ENCODE data around the gene RXFP2.

RXFP2 gene

GRCh38 chr13:31846182-31846938 lies 107.0 kb downstream of the RXFP2 start:
- TF ChIP-seq CTCF (IDR thresholded peaks at IDR 0.05; ENCODE audit: extremely low read depth, missing control alignments), result no peak
- peak; percentile 94 for DNase-seq (ENCODE audit: low spot score)

GRCh38 chr13:31846961-31847752 lies 107.8 kb downstream of the RXFP2 start:
- DNase-seq (ENCODE audit: low spot score), result no peak
- TF ChIP-seq CTCF (IDR thresholded peaks at IDR 0.05; ENCODE audit: extremely low read depth, missing control alignments), result no peak

GRCh38 chr13:31848621-31849020 lies 109.3 kb downstream of the RXFP2 start:
- no peak for DNase-seq (ENCODE audit: low spot score)

GRCh38 chr13:31849206-31849605 lies 109.9 kb downstream of the RXFP2 start:
- DNase-seq (ENCODE audit: low spot score), result no peak
- no peak for TF ChIP-seq CTCF (IDR thresholded peaks at IDR 0.05; ENCODE audit: extremely low read depth, missing control alignments)

More at GRCh38 chr13:31848621-31849020, 109.3 kb downstream of the RXFP2 start:
- no peak for TF ChIP-seq CTCF (IDR thresholded peaks at IDR 0.05; ENCODE audit: extremely low read depth, missing control alignments)

- no peak for TF ChIP-seq CTCF (IDR thresholded peaks at IDR 0.05; ENCODE audit: extremely low read depth, missing control alignments)
- no peak for DNase-seq (ENCODE audit: low spot score)
Measured at GRCh38 chr13:31850041-31850555, 110.8 kb downstream of the RXFP2 start.

- no peak for TF ChIP-seq CTCF (IDR thresholded peaks at IDR 0.05; ENCODE audit: extremely low read depth, missing control alignments)
- no peak for DNase-seq (ENCODE audit: low spot score)
Measured at GRCh38 chr13:31851216-31851615, 111.9 kb downstream of the RXFP2 start.

Data from GM20000 (cell line).